OCI-LY7 (cell line): ENCODE data around the gene EPB41L2.

Source experiments
- CTCF ChIP-seq: fragments of 200-600 bp; sonication (generic); conservative IDR thresholded peaks from 2 replicates; pipeline ENCODE4 v1.5.1; 2014; ENCODE audit warnings: mild to moderate bottlenecking, antibody characterized with exemption, low read length, moderate library complexity, mixed read lengths
- EZH2phosphoT487 ChIP-seq: fragments of 200-600 bp; sonication (generic); IDR thresholded peaks from 2 replicates; pipeline ENCODE4 v1.6.1; 2018; ENCODE audit warnings: low read depth, borderline replicate concordance, mild to moderate bottlenecking, mixed run types, antibody characterized with exemption, low read length, moderate library complexity, mixed read lengths

GRCh38 chr6:130955755-130956154, 107.3 kb downstream of the EPB41L2 start:
- TF ChIP-seq CTCF (no peak), EZH2phosphoT487 (no peak)
